Measurements from ENCODE around the gene DLG1. TPM values are rescaled to one million over a fixed set of nuclear protein-coding genes. Genes with fewer than 3 reads are reported as not detected.

DLG1 gene
- total RNA-seq, 1 experiment from 2014 or later = 107 TPM

DNA sequence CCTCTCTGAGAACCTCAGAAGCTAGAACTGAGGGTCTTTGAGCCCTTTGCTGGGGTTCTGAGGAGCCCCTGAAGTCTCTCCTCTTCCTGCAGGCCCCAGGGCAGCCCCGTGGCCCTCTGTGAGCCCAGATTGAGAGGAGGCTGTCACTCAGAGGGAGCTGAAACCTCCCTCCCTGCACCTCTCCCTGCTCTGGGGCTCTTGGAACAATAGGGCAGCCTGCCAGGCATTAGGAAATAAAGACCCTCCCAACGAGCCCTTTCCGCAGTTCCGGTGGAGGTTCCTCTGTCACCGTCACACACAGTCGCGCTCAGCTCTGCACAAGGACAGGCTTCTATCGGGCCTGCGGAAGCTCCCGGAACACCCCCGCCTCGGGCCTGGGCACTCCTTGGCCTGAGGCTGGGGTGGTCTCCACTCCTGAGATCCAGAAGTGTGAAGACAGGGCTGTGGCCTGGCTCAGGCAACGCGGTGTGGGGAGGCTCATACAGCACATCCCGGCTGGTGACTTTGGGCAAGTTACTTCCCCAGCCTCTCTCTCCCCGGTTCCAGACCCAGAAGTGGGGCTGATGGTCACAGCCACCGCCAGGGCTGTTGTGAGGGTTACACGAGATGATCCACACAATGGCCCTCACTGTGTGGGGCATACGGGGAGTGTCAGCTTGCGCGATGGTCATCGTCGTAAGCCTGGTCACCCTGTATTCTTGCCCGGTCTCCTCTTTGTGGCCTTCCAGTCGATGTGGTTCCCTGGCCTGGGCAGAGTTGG is 286.5 kb downstream of the DLG1 start:
- CTCF ChIA-PET = no interaction called here
- no peak overlapping the region for H3K4me3 ChIP-seq (ENCODE audit: low read depth, low read length, poor library complexity, severe bottlenecking)
- POLR2A ChIA-PET (ENCODE audit: low non-redundant PET) = no interaction called here
- H3K9me3 ChIP-seq (ENCODE audit: low read depth, low read length, poor library complexity, severe bottlenecking) = no peaks in the 10 kb centered on the region
- TF ChIP-seq CTCF (conservative IDR thresholded peaks at IDR 0.05; ENCODE audit: low read depth, low read length) (no peak), EZH2 (IDR thresholded peaks at IDR 0.05; ENCODE audit: borderline replicate concordance, low read depth, low read length, poor library complexity, severe bottlenecking) (no peak)
- no peak for DNase-seq (ENCODE audit: low spot score)
- intact Hi-C loops (cut with micrococcal nuclease; ENCODE audit: unreplicated experiment) = no loop called here
- BruUV-seq (replicated peaks) = no TSS peak
- no peaks in the 10 kb centered on the region for H3K36me3 ChIP-seq (ENCODE audit: insufficient read depth, low read length, poor library complexity, severe bottlenecking)
- no peak overlapping the region for H3K27ac ChIP-seq (ENCODE audit: low read depth, low read length, poor library complexity, severe bottlenecking)
- no peaks in the 10 kb centered on the region for H3K27me3 ChIP-seq (replicated peaks; ENCODE audit: insufficient read depth, low read depth, low read length, poor library complexity)
- H3K4me1 ChIP-seq (ENCODE audit: insufficient read depth, low read length, poor library complexity, severe bottlenecking) = no peaks in the 10 kb centered on the region

GRCh38 chr3:197010556-197011351 is 287.7 kb downstream of the DLG1 start:
- POLR2A ChIA-PET (ENCODE audit: low non-redundant PET) = no interaction called here
- CTCF ChIA-PET = interaction anchor here (0.9 kb wide), 1 partner anchor 18 kb away, joined by 3 read pairs; no protein-coding TSS in a partner anchor
- no TSS peak for BruUV-seq (replicated peaks)

More at GRCh38 chr3:197010556-197011351, 287.7 kb downstream of the DLG1 start:
- H3K9me3 ChIP-seq (ENCODE audit: low read depth, low read length, poor library complexity, severe bottlenecking) = no peaks in the 10 kb centered on the region
- no peaks in the 10 kb centered on the region for H3K4me1 ChIP-seq (ENCODE audit: insufficient read depth, low read length, poor library complexity, severe bottlenecking)
- intact Hi-C loops (cut with micrococcal nuclease; ENCODE audit: unreplicated experiment) = no loop called here
- H3K27me3 ChIP-seq (replicated peaks; ENCODE audit: insufficient read depth, low read depth, low read length, poor library complexity) = no peaks in the 10 kb centered on the region
- H3K36me3 ChIP-seq (ENCODE audit: insufficient read depth, low read length, poor library complexity, severe bottlenecking) = no peaks in the 10 kb centered on the region
- H3K27ac ChIP-seq (ENCODE audit: low read depth, low read length, poor library complexity, severe bottlenecking) = no peak overlapping the region
- no peak overlapping the region for H3K4me3 ChIP-seq (ENCODE audit: low read depth, low read length, poor library complexity, severe bottlenecking)
- TF ChIP-seq CTCF (conservative IDR thresholded peaks at IDR 0.05; ENCODE audit: low read depth, low read length) (no peak), EZH2 (IDR thresholded peaks at IDR 0.05; ENCODE audit: borderline replicate concordance, low read depth, low read length, poor library complexity, severe bottlenecking) (no peak)
- no peak for DNase-seq (ENCODE audit: low spot score)
